HG02610 (cell line): ENCODE data around the gene LRPAP1.
"Not testable (repeated sequence)": the region's sequence is repeated elsewhere in the genome, so short reads cannot be mapped to it uniquely, and the experiment has no call there.

ENCODE experiments used
- ATAC-seq: cut with Tn5 transposase; IDR thresholded peaks from one replicate; pipeline ENCODE4 v1.9.1; 2021; ENCODE audit warnings: mild to moderate bottlenecking, moderate library complexity; ENCODE audit not compliant: unreplicated experiment

The LRPAP1 gene

GRCh38 chr4:3463556-3464348, 68.5 kb downstream of the LRPAP1 start:
- ATAC-seq = no peak

- no peak for ATAC-seq
Observed at GRCh38 chr4:3462790-3463415, 69.3 kb downstream of the LRPAP1 start, which contains the start of gene DOK7. Gene DOK7 (plus strand): TSS chr4:3463306. CDS start chr4:3463376, 70 bp downstream.

GRCh38 chr4:3462321-3462789, 69.9 kb downstream of the LRPAP1 start:
- ATAC-seq = no peak

GRCh38 chr4:3461515-3462291, 70.5 kb downstream of the LRPAP1 start:
- ATAC-seq = no peak

- no peak for ATAC-seq
Observed at GRCh38 chr4:3460926-3461325, 71.3 kb downstream of the LRPAP1 start.

- not testable (repeated sequence) for ATAC-seq
Observed at GRCh38 chr4:3459156-3459555, 73.1 kb downstream of the LRPAP1 start.

- ATAC-seq = no peak
Observed at GRCh38 chr4:3458371-3458770, 73.9 kb downstream of the LRPAP1 start.

- not testable (repeated sequence) for ATAC-seq
Observed at GRCh38 chr4:3455596-3455995, 76.6 kb downstream of the LRPAP1 start.
